ENCODE results near the gene CIAO3.

- TF ChIP-seq SUZ12 (IDR thresholded peaks at IDR 0.05) = no peak
- TF ChIP-seq ELF4 (IDR thresholded peaks at IDR 0.05) = no peak
- no peak for TF ChIP-seq HDGF (IDR thresholded peaks at IDR 0.05; ENCODE audit: borderline replicate concordance)
Observed at GRCh38 chr16:723695-724094, 17.1 kb downstream of the CIAO3 start.
